Mesenchymal stem cell (in vitro differentiated cells and primary cell): ENCODE data around the gene NAP1L1.
A peak's percentile ranks its signal among the peaks of the same experiment; 100 is the strongest.

Experiments
- DNase-seq: peaks from one replicate; pipeline ENCODE4 v3.0.0-alpha.2; 2013
- H2AFZ ChIP-seq: one replicate; pipeline ENCODE4 v1.6.1; 2013; ENCODE audit warnings: low read depth, mild to moderate bottlenecking, control low read depth, inconsistent platforms, low read length, moderate library complexity
- H2AK5ac ChIP-seq: 2 replicates; pipeline ENCODE4 v1.6.1; 2013; ENCODE audit warnings: low read length, moderate library complexity, mild to moderate bottlenecking, inconsistent platforms; ENCODE audit not compliant: severe bottlenecking
- H2BK120ac ChIP-seq: one replicate; pipeline ENCODE4 v1.6.1; 2013; ENCODE audit warnings: low read depth, mild to moderate bottlenecking, inconsistent platforms, low read length, moderate library complexity
- H2BK12ac ChIP-seq, 2 experiments: one replicate each; pipeline ENCODE4 v1.6.1; 2013; ENCODE audit warnings: inconsistent platforms in 2 of 2, low read length in 2 of 2, mild to moderate bottlenecking in 2 of 2, moderate library complexity in 2 of 2, control low read depth in 1 of 2
- H2BK15ac ChIP-seq: one replicate; pipeline ENCODE4 v1.6.1; 2013; ENCODE audit warnings: mild to moderate bottlenecking, low read depth, inconsistent platforms; ENCODE audit not compliant: poor library complexity, severe bottlenecking
- H2BK5ac ChIP-seq: 2 replicates; pipeline ENCODE4 v1.6.1; 2013; ENCODE audit warnings: low read depth, mild to moderate bottlenecking, low read length, control low read depth, inconsistent platforms; ENCODE audit not compliant: poor library complexity, severe bottlenecking
- H3K14ac ChIP-seq, 2 experiments: one replicate each; pipeline ENCODE4 v1.6.1; 2013; ENCODE audit warnings: inconsistent platforms in 2 of 2, low read length in 2 of 2, control low read depth in 1 of 2, mild to moderate bottlenecking in 1 of 2, moderate library complexity in 1 of 2
- H3K18ac ChIP-seq, 2 experiments: one replicate each; pipeline ENCODE4 v1.6.1; 2013; ENCODE audit warnings: inconsistent platforms in 2 of 2, low read length in 2 of 2, control low read depth in 1 of 2, low read depth in 1 of 2, mild to moderate bottlenecking in 1 of 2
- H3K23ac ChIP-seq, 2 experiments: one replicate each; pipeline ENCODE4 v1.6.1; 2013; ENCODE audit warnings: inconsistent platforms in 2 of 2, low read length in 2 of 2, mild to moderate bottlenecking in 2 of 2, moderate library complexity in 2 of 2, control low read depth in 1 of 2
- H3K27ac ChIP-seq: 2 replicates; pipeline ENCODE4 v1.5.1; 2013; ENCODE audit warnings: mild to moderate bottlenecking, moderate library complexity, low read length, control low read depth, inconsistent platforms; ENCODE audit not compliant: poor library complexity, severe bottlenecking
- H3K27me3 ChIP-seq, 2 experiments: 2 replicates each; pipeline versions ENCODE4 v1.6.1 to v1.7.0; 2013; ENCODE audit warnings: low read length in 2 of 2, mild to moderate bottlenecking in 2 of 2, moderate library complexity in 2 of 2, control low read depth in 1 of 2, inconsistent platforms in 1 of 2; ENCODE audit not compliant: control insufficient read depth in 1 of 2, insufficient read depth in 1 of 2
- H3K36me3 ChIP-seq, 2 experiments: 2 replicates each; pipeline versions ENCODE4 v1.6.1 to v1.7.0; 2013; ENCODE audit warnings: low read length in 2 of 2, control low read depth in 1 of 2, inconsistent platforms in 1 of 2, low read depth in 1 of 2, mild to moderate bottlenecking in 1 of 2; ENCODE audit not compliant: insufficient read depth in 2 of 2, control insufficient read depth in 1 of 2
- H3K4ac ChIP-seq, 2 experiments: one replicate each; pipeline ENCODE4 v1.6.1; 2013; ENCODE audit warnings: inconsistent platforms in 2 of 2, low read length in 2 of 2, mild to moderate bottlenecking in 2 of 2, moderate library complexity in 2 of 2, control low read depth in 1 of 2, low read depth in 1 of 2
- H3K4me1 ChIP-seq: 2 replicates; pipeline ENCODE4 v1.6.1; 2013; ENCODE audit warnings: low read depth, low read length, control low read depth; ENCODE audit not compliant: control insufficient read depth, insufficient read depth
- H3K4me2 ChIP-seq: 2 replicates; pipeline ENCODE4 v1.6.1; 2013; ENCODE audit warnings: low read length, mild to moderate bottlenecking, inconsistent platforms; ENCODE audit not compliant: poor library complexity, severe bottlenecking
- H3K4me3 ChIP-seq, 2 experiments: 2 replicates each; pipeline versions ENCODE4 v1.5.1 to v1.7.0; 2013; ENCODE audit warnings: low read length in 2 of 2, mild to moderate bottlenecking in 2 of 2, control low read depth in 1 of 2, low read depth in 1 of 2; ENCODE audit not compliant: insufficient read depth in 1 of 2
- H3K79me1 ChIP-seq: replicated peaks from 2 replicates; pipeline ENCODE4 v1.6.1; 2013; ENCODE audit warnings: mild to moderate bottlenecking, control low read depth, low read length, inconsistent platforms; ENCODE audit not compliant: poor library complexity, severe bottlenecking
- H3K9ac ChIP-seq: 2 replicates; pipeline ENCODE4 v1.7.0; 2013; ENCODE audit warnings: mild to moderate bottlenecking, low read length, moderate library complexity
- H3K9me3 ChIP-seq: 2 replicates; pipeline ENCODE4 v1.7.0; 2013; ENCODE audit warnings: mild to moderate bottlenecking, low read length; ENCODE audit not compliant: control insufficient read depth
- H4K8ac ChIP-seq: one replicate; pipeline ENCODE4 v1.6.1; 2013; ENCODE audit warnings: inconsistent platforms, mild to moderate bottlenecking, low read length, moderate library complexity
- H4K91ac ChIP-seq: one replicate; pipeline ENCODE4 v1.6.1; 2013; ENCODE audit warnings: mild to moderate bottlenecking, low read length, inconsistent platforms
- WGBS: methylation state at CpG from one replicate; pipeline ENCODE4 v1.1.7; 2013; ENCODE audit warnings: mixed read lengths; 5-methylcytosine and 5-hydroxymethylcytosine counted together

The NAP1L1 gene

DNA sequence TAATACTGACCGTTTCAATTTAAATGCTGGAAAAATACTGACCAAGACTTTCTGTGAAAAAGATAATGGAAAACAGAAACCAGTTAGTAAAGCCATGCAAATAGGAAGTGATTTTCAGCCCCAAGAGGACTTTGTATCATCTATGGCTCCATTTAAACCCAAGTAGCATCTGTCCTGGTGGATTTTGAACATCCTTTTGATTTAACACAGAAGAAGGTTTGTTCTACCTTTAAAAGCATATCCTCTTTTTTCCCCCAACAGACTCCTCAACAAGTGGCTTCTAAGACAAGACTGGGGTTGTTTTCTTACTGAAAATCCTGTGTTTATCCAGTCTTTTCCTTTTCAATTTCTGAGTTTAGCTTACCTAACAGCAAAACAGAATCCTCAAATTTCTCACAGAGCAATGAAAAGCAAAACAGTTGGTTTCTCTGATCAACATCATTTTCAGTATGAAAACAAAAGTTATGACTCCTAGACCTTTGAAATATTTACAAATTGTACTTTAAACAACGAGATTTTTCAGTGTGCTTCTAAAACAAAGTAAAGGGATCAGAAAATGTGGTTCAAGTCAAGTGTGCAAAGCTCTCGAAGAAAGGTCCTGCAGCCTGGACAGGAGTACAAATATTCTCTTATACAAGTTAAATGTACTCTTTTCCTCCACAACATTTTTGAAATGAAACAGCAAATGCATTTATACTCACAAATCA lies 55.8 kb downstream of the NAP1L1 start:
- H3K4ac ChIP-seq, result no peak overlapping the region
- H2BK120ac ChIP-seq, result no peak overlapping the region
- H4K91ac ChIP-seq, result no peak overlapping the region

DNA sequence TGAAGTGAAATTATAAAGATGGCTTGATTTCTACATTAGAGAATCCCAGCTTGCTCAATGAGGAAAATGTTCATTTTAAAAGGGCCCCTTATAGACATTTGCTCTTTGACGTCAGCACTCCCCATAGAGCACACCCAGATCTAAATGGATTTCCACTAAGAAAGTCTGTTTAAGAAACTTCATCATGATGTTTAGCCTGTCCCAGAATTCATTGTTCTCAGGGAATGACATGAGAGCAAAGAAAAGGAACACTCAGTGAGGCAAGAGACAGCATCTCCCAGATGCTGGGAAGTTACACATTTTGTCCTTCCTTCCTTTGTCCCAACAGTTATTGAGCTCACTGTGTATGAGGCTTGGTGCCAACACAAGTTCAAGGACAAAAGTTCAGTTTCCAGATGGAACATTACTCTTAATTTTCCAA lies 57.8 kb downstream of the NAP1L1 start:
- H3K27ac ChIP-seq, result peak overlapping the region; percentile 89
- no peak overlapping the region for H2BK15ac ChIP-seq
- no peaks in the 10 kb centered on the region for H3K9me3 ChIP-seq
- peak overlapping the region; percentile 98 for H3K9ac ChIP-seq
- no peak overlapping the region for H3K4ac ChIP-seq
- no peak overlapping the region for H2AFZ ChIP-seq
- H3K14ac ChIP-seq, result no peak overlapping the region
- no peaks in the 10 kb centered on the region for H3K27me3 ChIP-seq
- peak overlapping the region; percentile 37 for H4K8ac ChIP-seq
- H3K36me3 ChIP-seq, result peaks cover 12 to 37% of the 10 kb centered on the region in 2 experiments
- H3K4me1 ChIP-seq, result no peaks in the 10 kb centered on the region
- peak overlapping the region; percentile 71 for H2BK5ac ChIP-seq
- DNase-seq, result peak; percentile 86
- H4K91ac ChIP-seq, result no peak overlapping the region
- no peak overlapping the region for H2BK120ac ChIP-seq
- H2BK12ac ChIP-seq, result no peak overlapping the region
- WGBS, result 29% methylated on average over 1 of the region's 1 CpG
- peak overlapping the region; percentile 20 for H3K4me2 ChIP-seq
- H3K23ac ChIP-seq, result no peak overlapping the region
- peak overlapping the region in 1 of 2 experiments; percentile 91 for H3K4me3 ChIP-seq
- no peak overlapping the region for H2AK5ac ChIP-seq
- peak overlapping the region in 1 of 2 experiments; percentile 85 for H3K18ac ChIP-seq
- H3K79me1 ChIP-seq, result no peaks in the 10 kb centered on the region

More for the DNA sequence above, 55.8 kb downstream of the NAP1L1 start:
- Histone ChIP-seq H3K18ac (peak overlapping the region in 1 of 2 experiments; percentile 50), H2BK15ac (no peak overlapping the region), H2BK5ac (no peak overlapping the region), H2BK12ac (no peak overlapping the region), H2AFZ (no peak overlapping the region), H3K4me3 (peak overlapping the region; percentile 47 to 91), H3K79me1 (no peaks in the 10 kb centered on the region), H4K8ac (no peak overlapping the region), H3K9ac (peak overlapping the region; percentile 98), H3K4me2 (no peak overlapping the region), H3K23ac (no peak overlapping the region), H3K9me3 (no peaks in the 10 kb centered on the region), H3K4me1 (no peaks in the 10 kb centered on the region), H3K14ac (no peak overlapping the region), H2AK5ac (no peak overlapping the region), H3K36me3 (peaks cover 12 to 37% of the 10 kb centered on the region in 2 experiments), H3K27me3 (no peaks in the 10 kb centered on the region), H3K27ac (peak overlapping the region; percentile 94)
- peak; percentile 48 for DNase-seq
- 13% methylated on average over 1 of the region's 3 CpGs for WGBS

DNA sequence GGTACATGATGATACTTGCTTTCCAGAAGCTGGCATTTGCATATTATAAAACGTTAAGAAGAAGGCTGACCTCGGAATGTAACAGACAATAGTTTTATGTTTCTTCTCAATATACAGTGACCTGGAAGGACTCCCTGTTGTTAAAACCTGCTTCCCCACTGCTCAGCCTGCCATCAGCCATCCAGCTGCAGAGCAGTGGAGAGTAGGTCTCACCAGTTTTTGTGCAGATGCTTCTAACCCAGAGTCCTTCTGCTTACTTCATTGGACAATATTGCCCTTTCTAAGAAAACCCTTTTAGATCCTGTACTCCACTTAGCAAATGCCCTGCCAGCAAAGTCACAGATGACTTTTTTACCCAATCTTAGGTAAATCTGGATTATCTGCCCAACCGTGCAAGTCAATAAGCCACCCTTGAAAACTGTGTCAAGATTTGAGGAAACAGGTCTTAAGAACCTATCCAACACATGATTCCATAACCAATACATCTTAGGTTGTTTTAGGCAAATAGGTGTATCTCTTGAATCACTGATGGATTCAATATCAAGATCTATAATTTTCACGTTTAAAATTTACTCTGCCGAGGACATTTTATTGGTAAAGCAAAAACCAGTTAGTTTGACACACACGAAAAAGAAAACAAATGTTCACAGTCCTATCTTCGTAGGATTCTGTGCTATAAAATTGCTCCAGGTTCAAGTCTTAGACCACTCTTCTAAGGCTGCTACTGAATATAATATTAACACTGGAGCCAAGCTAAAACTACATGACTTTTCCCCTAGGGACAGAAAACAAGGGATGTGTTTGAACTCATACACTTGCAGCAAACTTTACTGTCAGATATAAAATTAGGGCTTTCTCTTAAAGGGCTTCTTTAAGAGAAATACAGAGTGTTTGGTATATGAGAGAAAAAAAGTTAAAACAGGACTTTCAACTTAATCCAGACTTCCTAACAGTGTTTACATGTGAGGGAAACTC lies 58.6 kb downstream of the NAP1L1 start:
- Histone ChIP-seq H2BK12ac (no peak overlapping the region), H3K9ac (peak overlapping the region; percentile 98), H4K8ac (no peak overlapping the region), H3K23ac (no peak overlapping the region), H2BK5ac (no peak overlapping the region), H3K4me2 (no peak overlapping the region), H3K36me3 (peaks cover 10 to 37% of the 10 kb centered on the region in 2 experiments), H3K27ac (peak overlapping the region; percentile 89), H3K9me3 (no peaks in the 10 kb centered on the region), H2AK5ac (no peak overlapping the region), H3K14ac (no peak overlapping the region), H4K91ac (no peak overlapping the region), H3K4me1 (no peaks in the 10 kb centered on the region), H2BK120ac (no peak overlapping the region), H3K4me3 (no peak overlapping the region), H3K4ac (no peak overlapping the region), H3K79me1 (no peaks in the 10 kb centered on the region), H2AFZ (no peak overlapping the region), H3K27me3 (no peaks in the 10 kb centered on the region), H3K18ac (peak overlapping the region in 1 of 2 experiments; percentile 11), H2BK15ac (no peak overlapping the region)
- DNase-seq, result peak; percentile 81
- 63% methylated on average over 7 of the region's 7 CpGs for WGBS
